Measurements from ENCODE around the gene LCE1B.

Gene LCE1B

GRCh38 chr1:152861374-152861773 is 49.6 kb downstream of the LCE1B start:
- TF ChIP-seq GABPA (IDR thresholded peaks at IDR 0.05; ENCODE audit: low read depth) (no peak), POLR2AphosphoS5 (IDR thresholded peaks at IDR 0.05; ENCODE audit: low read depth) (no peak), CTCF (IDR thresholded peaks at IDR 0.05; ENCODE audit: insufficient read depth, low read length) (no peak), SPI1 (IDR thresholded peaks at IDR 0.05; ENCODE audit: borderline replicate concordance, low read depth) (no peak)
- TF ChIP-seq, protein P1, sequence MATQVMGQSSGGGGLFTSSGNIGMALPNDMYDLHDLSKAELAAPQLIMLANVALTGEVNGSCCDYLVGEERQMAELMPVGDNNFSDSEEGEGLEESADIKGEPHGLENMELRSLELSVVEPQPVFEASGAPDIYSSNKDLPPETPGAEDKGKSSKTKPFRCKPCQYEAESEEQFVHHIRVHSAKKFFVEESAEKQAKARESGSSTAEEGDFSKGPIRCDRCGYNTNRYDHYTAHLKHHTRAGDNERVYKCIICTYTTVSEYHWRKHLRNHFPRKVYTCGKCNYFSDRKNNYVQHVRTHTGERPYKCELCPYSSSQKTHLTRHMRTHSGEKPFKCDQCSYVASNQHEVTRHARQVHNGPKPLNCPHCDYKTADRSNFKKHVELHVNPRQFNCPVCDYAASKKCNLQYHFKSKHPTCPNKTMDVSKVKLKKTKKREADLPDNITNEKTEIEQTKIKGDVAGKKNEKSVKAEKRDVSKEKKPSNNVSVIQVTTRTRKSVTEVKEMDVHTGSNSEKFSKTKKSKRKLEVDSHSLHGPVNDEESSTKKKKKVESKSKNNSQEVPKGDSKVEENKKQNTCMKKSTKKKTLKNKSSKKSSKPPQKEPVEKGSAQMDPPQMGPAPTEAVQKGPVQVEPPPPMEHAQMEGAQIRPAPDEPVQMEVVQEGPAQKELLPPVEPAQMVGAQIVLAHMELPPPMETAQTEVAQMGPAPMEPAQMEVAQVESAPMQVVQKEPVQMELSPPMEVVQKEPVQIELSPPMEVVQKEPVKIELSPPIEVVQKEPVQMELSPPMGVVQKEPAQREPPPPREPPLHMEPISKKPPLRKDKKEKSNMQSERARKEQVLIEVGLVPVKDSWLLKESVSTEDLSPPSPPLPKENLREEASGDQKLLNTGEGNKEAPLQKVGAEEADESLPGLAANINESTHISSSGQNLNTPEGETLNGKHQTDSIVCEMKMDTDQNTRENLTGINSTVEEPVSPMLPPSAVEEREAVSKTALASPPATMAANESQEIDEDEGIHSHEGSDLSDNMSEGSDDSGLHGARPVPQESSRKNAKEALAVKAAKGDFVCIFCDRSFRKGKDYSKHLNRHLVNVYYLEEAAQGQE (IDR thresholded peaks at IDR 0.05; ENCODE audit: insufficient replicate concordance, low read depth), result no peak

More at GRCh38 chr1:152861374-152861773, 49.6 kb downstream of the LCE1B start:
- H3K27ac ChIP-seq (replicated peaks), result no peak overlapping the region
- DNase-seq (ENCODE audit: low read depth in 1 of 2, low spot score in 1 of 2), result no peak
- no peak overlapping the region for H3K4me3 ChIP-seq (replicated peaks; ENCODE audit: insufficient read depth, low read length)
- peaks cover 5% of the 10 kb centered on the region for H3K27me3 ChIP-seq (ENCODE audit: insufficient read depth, poor library complexity, severe bottlenecking)
